HG03135 (cell line): ENCODE results near the gene ZP4.
"Not testable (repeated sequence)": the region's sequence is repeated elsewhere in the genome, so short reads cannot be mapped to it uniquely, and the experiment has no call there.

Experiments
- ATAC-seq: cut with Tn5 transposase; IDR thresholded peaks from one replicate; pipeline ENCODE4 v1.9.1; 2021; ENCODE audit warnings: mild to moderate bottlenecking, moderate library complexity; ENCODE audit not compliant: unreplicated experiment

ZP4 gene

GRCh38 chr1:237877631-237878030 lies 13.1 kb downstream of the ZP4 start:
- ATAC-seq: no peak

- ATAC-seq: no peak
These were observed 15.4 kb downstream of the ZP4 start for GRCh38 chr1:237875291-237875690.

GRCh38 chr1:237873487-237874211 lies 17.1 kb downstream of the ZP4 start:
- ATAC-seq: no peak

GRCh38 chr1:237868817-237869600 lies 21.7 kb downstream of the ZP4 start:
- no peak for ATAC-seq

- no peak for ATAC-seq
These were observed 23.3 kb downstream of the ZP4 start for GRCh38 chr1:237867380-237867888.

GRCh38 chr1:237864338-237865244 lies 26.1 kb downstream of the ZP4 start:
- no peak for ATAC-seq

GRCh38 chr1:237863234-237863633 lies 27.5 kb downstream of the ZP4 start:
- ATAC-seq: no peak

GRCh38 chr1:237861944-237862343 lies 28.8 kb downstream of the ZP4 start:
- no peak for ATAC-seq

- ATAC-seq: no peak
These were observed 31.7 kb downstream of the ZP4 start for GRCh38 chr1:237858992-237859391.

GRCh38 chr1:237857455-237857854 lies 33.3 kb downstream of the ZP4 start:
- no peak for ATAC-seq

GRCh38 chr1:237852342-237852741 lies 38.4 kb downstream of the ZP4 start:
- no peak for ATAC-seq

GRCh38 chr1:237851210-237851845 lies 39.4 kb downstream of the ZP4 start:
- no peak for ATAC-seq

GRCh38 chr1:237843516-237843915 lies 47.2 kb downstream of the ZP4 start:
- not testable (repeated sequence) for ATAC-seq

- no peak for ATAC-seq
These were observed 49.2 kb downstream of the ZP4 start for GRCh38 chr1:237841485-237841884.

- no peak for ATAC-seq
These were observed 51.7 kb downstream of the ZP4 start for GRCh38 chr1:237838904-237839534.

- no peak for ATAC-seq
These were observed 52.4 kb downstream of the ZP4 start for GRCh38 chr1:237838320-237838719.

- ATAC-seq: no peak
These were observed 56.3 kb downstream of the ZP4 start for GRCh38 chr1:237834461-237834860.

GRCh38 chr1:237834048-237834447 lies 56.7 kb downstream of the ZP4 start:
- no peak for ATAC-seq

- no peak for ATAC-seq
These were observed 57.9 kb downstream of the ZP4 start for GRCh38 chr1:237832858-237833257.
